Stimulated activated CD8-positive, alpha-beta memory T cell treated with anti-CD3 and anti-CD28 coated beads, Interleukin-4, amount 100 ng/mL, for 24 hours (primary cell): ENCODE data around the gene TNIK.

ENCODE experiments used
- DNase-seq: peaks from one replicate; pipeline ENCODE4 v3.0.0-alpha.2; 2020; ENCODE audit warnings: low read depth

TNIK gene

DNA sequence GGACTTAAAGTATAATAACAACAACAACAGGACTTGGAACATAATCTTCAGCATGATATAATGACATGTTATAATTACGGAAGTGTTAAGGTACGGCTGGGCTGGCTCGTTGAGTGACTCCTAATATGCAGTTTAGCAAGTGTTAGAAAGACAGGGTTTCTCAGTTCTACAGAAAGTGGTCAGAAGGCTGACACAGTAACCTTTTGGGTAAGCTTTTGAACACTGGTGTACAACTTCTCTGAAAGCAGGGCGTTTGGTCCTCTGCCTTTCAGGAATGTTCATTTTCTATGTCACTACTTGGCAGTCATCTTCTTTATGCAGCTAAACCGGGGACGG lies 300.4 kb downstream of the TNIK start:
- no peak for DNase-seq

- no peak for DNase-seq
Observed at GRCh38 chr3:171159024-171159821, 301.0 kb downstream of the TNIK start.

GRCh38 chr3:171157980-171158379 lies 302.2 kb downstream of the TNIK start:
- DNase-seq: no peak

GRCh38 chr3:171157286-171157685 lies 302.9 kb downstream of the TNIK start:
- no peak for DNase-seq

DNA sequence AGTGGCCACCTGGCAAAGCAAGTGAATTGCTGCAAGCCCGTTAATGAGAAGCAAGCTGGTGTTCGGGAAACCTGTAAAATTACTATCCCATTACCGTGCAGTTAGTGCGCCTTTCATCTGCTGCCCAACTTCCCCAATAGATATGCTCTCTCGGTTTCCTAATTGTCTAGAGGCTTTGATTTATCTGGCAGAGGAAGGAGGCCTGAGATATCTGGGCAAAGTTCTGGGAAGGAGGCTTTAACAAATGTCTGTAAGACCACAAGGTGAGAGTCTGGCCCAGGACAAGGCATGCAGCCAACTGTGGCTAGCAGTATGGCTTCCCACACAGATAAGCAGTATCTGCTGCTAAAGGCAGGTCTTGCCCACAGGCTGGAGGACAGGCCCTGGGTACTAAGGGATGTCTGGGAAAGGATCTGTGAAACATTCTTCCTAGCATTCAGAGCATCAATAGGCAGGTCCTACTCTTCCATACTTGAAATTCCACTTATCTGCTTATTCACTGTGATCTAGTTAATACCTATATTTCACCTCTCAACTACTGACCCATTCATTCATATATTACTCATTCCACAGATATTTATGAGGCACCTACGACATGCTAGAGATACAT lies 303.7 kb downstream of the TNIK start:
- no peak for DNase-seq

GRCh38 chr3:171155122-171155700 lies 305.0 kb downstream of the TNIK start:
- no peak for DNase-seq

- no peak for DNase-seq
Observed at GRCh38 chr3:171150945-171151344, 309.3 kb downstream of the TNIK start.

DNA sequence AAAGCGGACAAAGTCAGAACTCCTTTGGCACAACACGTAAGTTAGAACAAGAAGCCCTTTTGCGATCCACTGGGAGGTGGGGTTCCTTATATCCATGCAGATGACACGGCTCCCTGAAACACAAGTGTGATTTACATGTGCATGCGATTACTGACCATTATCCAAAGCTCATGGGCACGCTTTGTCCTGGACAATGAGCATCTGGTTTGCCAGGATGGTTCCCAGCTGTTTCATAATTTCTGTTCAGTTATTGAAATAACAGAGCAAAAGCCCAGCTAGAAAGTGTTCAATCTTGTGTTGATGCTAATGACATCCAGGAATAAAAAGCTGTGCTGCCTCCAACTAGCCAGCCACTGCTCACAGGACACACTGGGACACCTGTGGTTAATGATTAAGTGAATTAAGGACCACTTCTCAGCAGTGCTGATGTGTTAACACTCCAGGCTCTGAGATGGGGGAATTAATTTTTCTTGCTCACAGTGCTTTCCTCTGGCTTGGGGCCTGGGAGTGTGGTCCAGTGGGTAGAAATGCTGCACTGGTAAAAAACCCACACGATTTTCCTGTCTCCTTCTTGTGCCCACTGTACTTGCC lies 310.6 kb downstream of the TNIK start:
- DNase-seq: no peak

DNA sequence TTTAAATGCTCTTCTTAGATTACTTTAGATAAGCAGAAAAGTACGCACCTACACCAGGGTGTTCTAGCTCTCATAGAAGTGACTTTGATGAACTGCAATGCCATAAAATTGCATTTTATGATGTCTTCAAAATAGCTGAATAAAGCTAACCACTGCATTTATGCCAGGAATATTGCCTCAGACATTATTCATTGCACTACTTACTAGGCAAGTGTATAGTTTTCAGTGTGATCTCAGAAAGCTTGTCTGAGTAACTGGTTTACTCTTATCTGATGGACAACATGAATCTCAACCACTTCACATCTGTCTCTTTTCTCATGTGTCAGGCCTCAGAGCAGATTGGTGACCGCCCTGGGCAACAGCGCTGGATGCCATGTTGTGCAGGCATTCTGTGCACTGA lies 314.4 kb downstream of the TNIK start:
- DNase-seq: no peak

DNA sequence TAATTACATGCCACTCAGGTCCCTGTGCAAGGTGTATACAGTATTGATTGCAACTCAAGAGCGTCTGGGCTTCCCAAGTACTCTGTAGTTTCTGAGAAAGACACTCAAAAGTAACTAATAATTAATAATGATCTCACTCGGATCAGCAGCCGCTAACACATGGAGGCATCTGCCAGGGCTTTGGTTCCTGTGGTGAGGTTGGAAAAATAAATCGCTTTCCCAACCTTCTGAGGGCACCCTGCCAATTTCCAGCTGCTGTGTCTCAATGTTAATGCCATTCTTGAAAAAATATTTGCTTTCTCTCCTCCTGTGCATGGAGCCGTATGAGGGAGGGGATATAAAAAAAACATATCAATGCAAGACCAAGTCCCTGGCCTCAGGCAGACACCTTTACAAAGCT lies 317.2 kb downstream of the TNIK start:
- no peak for DNase-seq

DNA sequence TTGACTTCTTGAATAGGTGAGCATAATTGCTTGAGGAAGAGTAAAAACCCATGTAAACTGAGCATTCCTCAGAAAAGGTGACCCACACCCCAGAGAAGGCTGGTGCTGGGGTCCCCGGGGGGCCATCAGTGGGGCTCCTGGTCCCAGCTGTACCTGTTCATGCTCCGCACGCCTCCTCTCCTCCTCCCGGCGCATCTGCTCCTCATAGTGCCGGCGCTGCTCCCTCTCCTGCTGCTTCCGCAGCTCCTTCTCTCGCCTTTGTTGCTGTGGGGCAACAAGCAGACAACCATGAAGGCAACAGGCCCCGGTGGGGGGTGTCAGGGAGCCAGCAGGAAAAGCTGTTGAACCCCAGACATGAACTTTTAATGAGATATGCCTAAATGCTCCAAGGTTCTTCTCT lies 320.0 kb downstream of the TNIK start:
- no peak for DNase-seq

GRCh38 chr3:171138027-171138426 lies 322.2 kb downstream of the TNIK start:
- no peak for DNase-seq

- DNase-seq: no peak
Observed at GRCh38 chr3:171135549-171135948, 324.7 kb downstream of the TNIK start.

- no peak for DNase-seq
Observed at GRCh38 chr3:171133796-171134569, 326.2 kb downstream of the TNIK start.

DNA sequence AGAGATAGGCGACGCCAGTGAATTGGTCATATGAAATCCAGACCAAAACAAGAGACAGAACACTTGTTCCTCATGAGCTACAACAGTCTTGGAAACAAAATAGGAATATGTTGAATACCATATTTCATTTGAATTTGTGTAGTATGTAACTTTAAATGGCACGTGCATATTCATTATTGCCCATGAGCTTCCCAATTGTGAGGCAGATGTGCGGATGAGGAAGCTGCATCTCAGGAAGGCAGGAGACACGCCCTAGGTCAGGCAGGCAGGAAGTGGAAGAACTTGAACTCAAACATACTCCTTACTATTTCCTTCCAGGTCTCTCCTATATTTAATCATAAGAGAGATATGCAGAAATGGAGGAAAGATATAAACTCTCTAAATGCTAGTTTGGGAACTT lies 326.9 kb downstream of the TNIK start:
- DNase-seq: no peak

DNA sequence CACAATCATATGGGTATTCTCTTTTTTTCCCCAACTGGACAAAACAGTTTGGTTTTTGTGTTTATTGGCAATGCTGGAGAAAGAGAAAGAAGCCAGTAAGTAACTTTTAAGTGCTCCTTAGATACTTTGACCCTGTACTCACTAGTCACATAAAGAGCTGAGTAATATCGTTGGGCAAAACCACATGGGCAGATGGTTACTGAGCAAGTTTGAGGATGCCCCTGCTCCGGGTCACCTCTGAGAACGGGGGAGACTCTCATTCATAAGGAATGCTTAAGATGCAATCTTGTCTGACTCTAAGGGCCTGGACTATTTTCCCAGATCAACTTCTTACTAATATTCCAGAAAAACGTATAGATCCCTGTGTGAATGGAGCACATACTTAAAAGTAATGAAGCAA lies 327.3 kb downstream of the TNIK start:
- DNase-seq: no peak

DNA sequence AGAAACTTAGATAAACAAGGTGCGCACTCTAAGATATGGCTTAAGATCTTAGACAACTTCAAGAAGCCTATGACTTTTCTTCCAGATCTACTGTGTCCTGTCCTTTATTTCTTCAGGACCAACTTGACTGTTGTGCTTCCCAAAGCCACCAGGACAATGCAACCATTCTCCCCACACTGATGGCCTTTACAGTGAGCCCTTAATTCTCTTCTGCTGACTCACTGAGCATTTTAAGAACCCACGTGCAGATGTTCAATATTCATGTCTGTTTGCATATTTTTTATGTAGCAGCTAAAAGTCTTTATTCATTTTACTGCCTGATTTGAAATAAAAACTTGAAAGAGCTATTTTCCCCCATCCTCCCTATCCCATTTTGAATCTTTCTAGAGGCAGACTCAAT lies 330.4 kb downstream of the TNIK start:
- no peak for DNase-seq

GRCh38 chr3:171127611-171128010 lies 332.6 kb downstream of the TNIK start:
- no peak for DNase-seq

DNA sequence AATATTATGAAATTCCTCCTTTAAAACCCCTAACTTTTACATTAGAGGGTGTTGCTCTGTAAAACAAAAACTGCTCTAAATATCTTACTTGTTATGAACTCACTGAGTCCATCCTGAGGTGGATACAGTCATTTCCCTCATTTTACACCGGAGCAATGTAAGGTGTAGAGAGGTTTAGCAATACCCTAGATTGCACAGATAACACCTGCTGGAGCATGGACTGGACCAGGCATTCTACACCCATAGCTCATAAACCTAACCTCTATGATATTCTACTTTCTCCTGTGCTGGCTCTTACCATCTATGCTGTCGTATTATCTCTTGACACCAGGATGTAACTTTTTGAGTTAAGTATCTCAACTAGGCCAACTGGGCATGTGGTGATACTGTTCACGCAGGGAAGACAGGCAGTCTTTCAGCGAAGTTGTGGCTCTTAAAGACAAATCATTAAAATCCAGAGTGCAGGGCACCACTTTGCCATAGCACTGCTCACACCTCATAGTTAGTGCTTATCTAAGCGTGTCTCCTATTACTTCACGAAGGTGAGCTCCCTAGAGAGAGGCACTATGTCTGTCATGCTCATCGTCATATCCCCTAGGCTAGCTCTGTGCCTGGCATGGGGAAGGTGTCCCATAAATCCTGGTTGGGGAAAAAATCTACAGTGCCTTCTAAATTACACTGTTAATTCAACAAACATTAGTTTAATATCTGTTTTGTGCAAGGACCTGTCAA lies 333.6 kb downstream of the TNIK start:
- no peak for DNase-seq

DNA sequence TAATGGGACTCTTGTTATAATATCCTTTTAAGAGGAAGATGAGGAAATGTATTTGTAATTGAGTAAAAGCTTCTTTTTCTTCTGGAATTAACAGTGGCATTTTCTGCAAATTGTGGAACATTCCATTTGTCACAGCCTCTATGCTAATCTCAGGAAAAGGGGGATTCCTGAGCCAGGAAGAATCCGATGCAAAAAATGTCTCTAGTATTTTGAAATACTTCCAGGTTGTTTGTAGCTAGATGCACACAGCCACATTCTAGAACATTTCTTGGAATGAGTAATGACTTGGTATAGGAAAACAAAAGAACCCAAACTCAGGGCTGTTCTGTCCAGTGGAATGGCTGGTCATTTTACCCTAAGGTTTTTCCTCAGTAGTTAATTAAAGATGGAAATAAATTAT lies 335.2 kb downstream of the TNIK start:
- DNase-seq: no peak

GRCh38 chr3:171123915-171124314 lies 336.3 kb downstream of the TNIK start:
- DNase-seq: no peak

DNA sequence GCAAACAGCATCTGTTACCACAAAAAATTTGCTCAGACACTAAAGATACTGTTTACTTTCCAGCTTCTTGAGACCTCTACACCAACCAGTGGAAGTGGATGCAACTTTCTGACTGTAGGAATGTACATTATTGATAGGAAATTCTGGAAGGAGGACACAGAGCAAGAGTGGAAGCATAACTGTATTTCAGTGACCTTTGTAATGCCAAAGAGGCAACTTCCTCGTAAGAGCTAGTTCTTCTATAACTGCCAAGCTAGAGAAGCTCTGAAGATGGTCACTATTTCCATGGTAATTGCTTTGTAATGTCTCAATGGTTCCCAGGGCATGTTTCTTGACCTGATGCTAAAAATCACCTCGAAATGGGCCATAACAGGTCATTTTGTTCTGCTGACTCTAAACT lies 337.3 kb downstream of the TNIK start:
- no peak for DNase-seq
